H1 (cell line): ENCODE data around the gene FAM210A. TPM values are rescaled to one million over a fixed set of nuclear protein-coding genes. Genes with fewer than 3 reads are reported as not detected.

Experiments
- ASH2L ChIP-seq: fragments of 200-600, 300-600 bp; sonication (generic); IDR thresholded peaks from one replicate; pipeline ENCODE4 v1.7.1; 2017; ENCODE audit warnings: low read length
- BRCA1 ChIP-seq: IDR thresholded peaks from 2 replicates; pipeline ENCODE4 v1.6.1; 2012; ENCODE audit warnings: low read depth, low read length, improper control_type of control experiment
- CEBPB ChIP-seq: IDR thresholded peaks from 2 replicates; pipeline ENCODE4 v1.6.1; 2012; ENCODE audit warnings: low read depth, low read length
- KDM4A ChIP-seq: IDR thresholded peaks from one replicate; pipeline ENCODE4 v1.7.1; 2012; ENCODE audit warnings: low read depth, mild to moderate bottlenecking, moderate library complexity, low read length, inconsistent platforms; ENCODE audit not compliant: severe bottlenecking
- NANOG ChIP-seq: IDR thresholded peaks from 2 replicates; pipeline ENCODE4 v1.6.1; 2011; ENCODE audit warnings: low read length, low read depth, mild to moderate bottlenecking, inconsistent platforms; ENCODE audit not compliant: insufficient read depth, poor library complexity, severe bottlenecking
- SAP30 ChIP-seq: fragments of 300-600 bp; sonication (generic); IDR thresholded peaks from 2 replicates; pipeline ENCODE4 v1.7.1; 2012; ENCODE audit warnings: low read length, moderate library complexity, mild to moderate bottlenecking, inconsistent platforms; ENCODE audit not compliant: insufficient read depth, insufficient replicate concordance
- polyA plus RNA-seq, 7 experiments: library from polyadenylated mRNA; depleted of rRNA in 3 of 7; stranded (reverse) in 5 of 7; unstranded in 2 of 7; fragments of >200 nt in 5 of 7; fragments of 200-250 nt in 2 of 7; gene quantifications; 1 replicate in 5 of 7; 2 replicates in 1 of 7; 4 replicates in 1 of 7; pipeline versions ENCODE4 v1.2.1 to v1.2.3, GENCODE V29; 2011 to 2013; ENCODE audit warnings: missing spikeins in 2 of 7, mixed read lengths in 2 of 7
- total RNA-seq: library from RNA; stranded (reverse); fragmentation: NEBNext Ultra II Directional; extraction: Animal tissue kit (Norgen Biotek cat#: 25700); gene quantifications from 2 replicates; pipeline ENCODE4 v1.2.1, GENCODE V29; 2021
- TF ChIP-seq, protein P1 (sequence below): fragments of 300-600 bp; sonication (generic); IDR thresholded peaks from 2 replicates; pipeline ENCODE4 v1.7.1; 2012; ENCODE audit warnings: low read length, moderate library complexity, mild to moderate bottlenecking, inconsistent platforms; ENCODE audit not compliant: insufficient replicate concordance
- TF ChIP-seq, protein P2 (sequence below): IDR thresholded peaks from 2 replicates; pipeline ENCODE4 v1.6.1; 2011; ENCODE audit warnings: low read depth, mild to moderate bottlenecking, low read length; ENCODE audit not compliant: insufficient read depth
- TF ChIP-seq, protein P3 (sequence below): IDR thresholded peaks from 2 replicates; pipeline ENCODE4 v1.6.1; 2012; ENCODE audit warnings: inconsistent platforms

The FAM210A gene
- total and polyA plus RNA-seq, 2 of the 8 experiments (the other 6 are each of a cell fraction or from before 2014, with no cell fraction given) = 8.2 to 25.4 TPM

DNA sequence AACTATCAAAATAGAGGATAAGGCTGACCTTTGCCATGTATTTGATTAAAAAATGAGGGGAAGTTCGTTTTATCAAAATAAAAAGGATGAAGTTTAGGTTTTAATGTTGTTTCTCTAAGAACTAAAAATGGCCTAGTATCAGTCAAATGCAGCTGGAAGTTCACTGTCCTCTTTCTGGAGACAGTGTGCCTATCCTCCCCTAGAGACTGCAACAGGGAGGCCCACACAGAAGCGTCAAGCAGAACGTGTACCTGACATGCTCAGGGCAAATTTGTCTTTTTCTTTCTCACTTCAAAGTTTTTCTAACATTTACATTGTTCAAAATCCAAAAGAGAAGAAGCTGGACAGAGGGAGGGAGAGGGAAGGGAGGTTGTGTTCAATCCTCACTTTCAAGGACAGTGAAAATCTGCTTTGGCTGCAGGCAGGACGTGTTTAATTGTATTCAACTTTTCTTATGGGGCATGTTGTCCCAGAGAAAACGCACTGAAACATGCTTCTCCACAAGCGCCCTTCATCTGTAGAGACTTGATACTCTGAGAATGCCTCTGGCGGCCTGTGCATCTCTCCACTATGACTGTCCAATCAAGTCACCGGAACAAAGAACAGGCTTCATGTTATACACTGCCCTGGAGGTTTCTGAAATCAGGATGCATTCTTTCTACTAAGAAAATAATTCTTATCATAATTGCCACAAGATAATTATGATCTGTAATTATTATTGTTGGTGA is 65.1 kb downstream of the FAM210A start (continued):
- TF ChIP-seq, protein P1, sequence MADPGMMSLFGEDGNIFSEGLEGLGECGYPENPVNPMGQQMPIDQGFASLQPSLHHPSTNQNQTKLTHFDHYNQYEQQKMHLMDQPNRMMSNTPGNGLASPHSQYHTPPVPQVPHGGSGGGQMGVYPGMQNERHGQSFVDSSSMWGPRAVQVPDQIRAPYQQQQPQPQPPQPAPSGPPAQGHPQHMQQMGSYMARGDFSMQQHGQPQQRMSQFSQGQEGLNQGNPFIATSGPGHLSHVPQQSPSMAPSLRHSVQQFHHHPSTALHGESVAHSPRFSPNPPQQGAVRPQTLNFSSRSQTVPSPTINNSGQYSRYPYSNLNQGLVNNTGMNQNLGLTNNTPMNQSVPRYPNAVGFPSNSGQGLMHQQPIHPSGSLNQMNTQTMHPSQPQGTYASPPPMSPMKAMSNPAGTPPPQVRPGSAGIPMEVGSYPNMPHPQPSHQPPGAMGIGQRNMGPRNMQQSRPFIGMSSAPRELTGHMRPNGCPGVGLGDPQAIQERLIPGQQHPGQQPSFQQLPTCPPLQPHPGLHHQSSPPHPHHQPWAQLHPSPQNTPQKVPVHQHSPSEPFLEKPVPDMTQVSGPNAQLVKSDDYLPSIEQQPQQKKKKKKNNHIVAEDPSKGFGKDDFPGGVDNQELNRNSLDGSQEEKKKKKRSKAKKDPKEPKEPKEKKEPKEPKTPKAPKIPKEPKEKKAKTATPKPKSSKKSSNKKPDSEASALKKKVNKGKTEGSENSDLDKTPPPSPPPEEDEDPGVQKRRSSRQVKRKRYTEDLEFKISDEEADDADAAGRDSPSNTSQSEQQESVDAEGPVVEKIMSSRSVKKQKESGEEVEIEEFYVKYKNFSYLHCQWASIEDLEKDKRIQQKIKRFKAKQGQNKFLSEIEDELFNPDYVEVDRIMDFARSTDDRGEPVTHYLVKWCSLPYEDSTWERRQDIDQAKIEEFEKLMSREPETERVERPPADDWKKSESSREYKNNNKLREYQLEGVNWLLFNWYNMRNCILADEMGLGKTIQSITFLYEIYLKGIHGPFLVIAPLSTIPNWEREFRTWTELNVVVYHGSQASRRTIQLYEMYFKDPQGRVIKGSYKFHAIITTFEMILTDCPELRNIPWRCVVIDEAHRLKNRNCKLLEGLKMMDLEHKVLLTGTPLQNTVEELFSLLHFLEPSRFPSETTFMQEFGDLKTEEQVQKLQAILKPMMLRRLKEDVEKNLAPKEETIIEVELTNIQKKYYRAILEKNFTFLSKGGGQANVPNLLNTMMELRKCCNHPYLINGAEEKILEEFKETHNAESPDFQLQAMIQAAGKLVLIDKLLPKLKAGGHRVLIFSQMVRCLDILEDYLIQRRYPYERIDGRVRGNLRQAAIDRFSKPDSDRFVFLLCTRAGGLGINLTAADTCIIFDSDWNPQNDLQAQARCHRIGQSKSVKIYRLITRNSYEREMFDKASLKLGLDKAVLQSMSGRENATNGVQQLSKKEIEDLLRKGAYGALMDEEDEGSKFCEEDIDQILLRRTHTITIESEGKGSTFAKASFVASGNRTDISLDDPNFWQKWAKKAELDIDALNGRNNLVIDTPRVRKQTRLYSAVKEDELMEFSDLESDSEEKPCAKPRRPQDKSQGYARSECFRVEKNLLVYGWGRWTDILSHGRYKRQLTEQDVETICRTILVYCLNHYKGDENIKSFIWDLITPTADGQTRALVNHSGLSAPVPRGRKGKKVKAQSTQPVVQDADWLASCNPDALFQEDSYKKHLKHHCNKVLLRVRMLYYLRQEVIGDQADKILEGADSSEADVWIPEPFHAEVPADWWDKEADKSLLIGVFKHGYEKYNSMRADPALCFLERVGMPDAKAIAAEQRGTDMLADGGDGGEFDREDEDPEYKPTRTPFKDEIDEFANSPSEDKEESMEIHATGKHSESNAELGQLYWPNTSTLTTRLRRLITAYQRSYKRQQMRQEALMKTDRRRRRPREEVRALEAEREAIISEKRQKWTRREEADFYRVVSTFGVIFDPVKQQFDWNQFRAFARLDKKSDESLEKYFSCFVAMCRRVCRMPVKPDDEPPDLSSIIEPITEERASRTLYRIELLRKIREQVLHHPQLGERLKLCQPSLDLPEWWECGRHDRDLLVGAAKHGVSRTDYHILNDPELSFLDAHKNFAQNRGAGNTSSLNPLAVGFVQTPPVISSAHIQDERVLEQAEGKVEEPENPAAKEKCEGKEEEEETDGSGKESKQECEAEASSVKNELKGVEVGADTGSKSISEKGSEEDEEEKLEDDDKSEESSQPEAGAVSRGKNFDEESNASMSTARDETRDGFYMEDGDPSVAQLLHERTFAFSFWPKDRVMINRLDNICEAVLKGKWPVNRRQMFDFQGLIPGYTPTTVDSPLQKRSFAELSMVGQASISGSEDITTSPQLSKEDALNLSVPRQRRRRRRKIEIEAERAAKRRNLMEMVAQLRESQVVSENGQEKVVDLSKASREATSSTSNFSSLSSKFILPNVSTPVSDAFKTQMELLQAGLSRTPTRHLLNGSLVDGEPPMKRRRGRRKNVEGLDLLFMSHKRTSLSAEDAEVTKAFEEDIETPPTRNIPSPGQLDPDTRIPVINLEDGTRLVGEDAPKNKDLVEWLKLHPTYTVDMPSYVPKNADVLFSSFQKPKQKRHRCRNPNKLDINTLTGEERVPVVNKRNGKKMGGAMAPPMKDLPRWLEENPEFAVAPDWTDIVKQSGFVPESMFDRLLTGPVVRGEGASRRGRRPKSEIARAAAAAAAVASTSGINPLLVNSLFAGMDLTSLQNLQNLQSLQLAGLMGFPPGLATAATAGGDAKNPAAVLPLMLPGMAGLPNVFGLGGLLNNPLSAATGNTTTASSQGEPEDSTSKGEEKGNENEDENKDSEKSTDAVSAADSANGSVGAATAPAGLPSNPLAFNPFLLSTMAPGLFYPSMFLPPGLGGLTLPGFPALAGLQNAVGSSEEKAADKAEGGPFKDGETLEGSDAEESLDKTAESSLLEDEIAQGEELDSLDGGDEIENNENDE = no peak
- TF ChIP-seq NANOG = no peak
- TF ChIP-seq KDM4A = no peak
- no peak for TF ChIP-seq CEBPB
- TF ChIP-seq BRCA1 = no peak
- TF ChIP-seq, protein P2, sequence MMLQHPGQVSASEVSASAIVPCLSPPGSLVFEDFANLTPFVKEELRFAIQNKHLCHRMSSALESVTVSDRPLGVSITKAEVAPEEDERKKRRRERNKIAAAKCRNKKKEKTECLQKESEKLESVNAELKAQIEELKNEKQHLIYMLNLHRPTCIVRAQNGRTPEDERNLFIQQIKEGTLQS = no peak
- no peak for TF ChIP-seq ASH2L
- no peak for TF ChIP-seq SAP30
- TF ChIP-seq, protein P3, sequence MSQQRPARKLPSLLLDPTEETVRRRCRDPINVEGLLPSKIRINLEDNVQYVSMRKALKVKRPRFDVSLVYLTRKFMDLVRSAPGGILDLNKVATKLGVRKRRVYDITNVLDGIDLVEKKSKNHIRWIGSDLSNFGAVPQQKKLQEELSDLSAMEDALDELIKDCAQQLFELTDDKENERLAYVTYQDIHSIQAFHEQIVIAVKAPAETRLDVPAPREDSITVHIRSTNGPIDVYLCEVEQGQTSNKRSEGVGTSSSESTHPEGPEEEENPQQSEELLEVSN = no peak
